B cell (primary cell): Measurements from ENCODE around the gene SOD3. TPM values are rescaled to one million over a fixed set of nuclear protein-coding genes. Genes with fewer than 3 reads are reported as not detected.

Experiments used
- ATAC-seq: fragments of 200-7000 bp; cut with Tn5 transposase; one replicate; pipeline ENCODE4 v1.10.0; 2021; ENCODE audit warnings: low read depth, mild to moderate bottlenecking, moderate number of reproducible peaks, moderate library complexity
- CTCF ChIA-PET: fragments of 350-600 bp; sonication (Branson Sonifier 250); formaldehyde crosslinking; loops from one replicate; lab custom pipeline; 2021; ENCODE audit warnings: antibody characterized with exemption, inconsistent platforms; lab: Charles Lee
- POLR2A ChIA-PET: fragments of 350-600 bp; sonication (Branson Sonifier 250); formaldehyde crosslinking; loops from one replicate; lab custom pipeline; 2021; ENCODE audit warnings: antibody characterized with exemption; lab: Charles Lee
- DNase-seq: peaks from one replicate; pipeline ENCODE4 v3.0.0; 2013
- H2AFZ ChIP-seq: 2 replicates; pipeline ENCODE4 v1.6.1; 2012; ENCODE audit warnings: mild to moderate bottlenecking, low read depth, low read length; ENCODE audit not compliant: insufficient read depth, poor library complexity, severe bottlenecking
- H3K27ac ChIP-seq, 2 donors: 1 replicate in 1 of 2; 2 replicates in 1 of 2; pipeline ENCODE4 v1.5.1; 2012 to 2013; ENCODE audit warnings: low read length in 2 of 2, mild to moderate bottlenecking in 2 of 2, moderate library complexity in 1 of 2
- H3K27me3 ChIP-seq, 4 experiments: fragments of 200-600 bp in 1 of 4; sonication (generic) in 1 of 4; replicated peaks in 1 of 4; 1 replicate in 2 of 4; 2 replicates in 2 of 4; pipeline versions ENCODE4 v1.6.1 to v1.7.0; 2013 to 2016; ENCODE audit warnings: low read length in 3 of 4, mild to moderate bottlenecking in 2 of 4, mixed read lengths in 1 of 4, moderate library complexity in 1 of 4; ENCODE audit not compliant: insufficient read depth in 4 of 4, control insufficient read depth in 3 of 4; ENCODE audit errors: control extremely low read depth in 1 of 4
- H3K36me3 ChIP-seq, 2 experiments: replicated peaks in 1 of 2; 1 replicate in 1 of 2; 2 replicates in 1 of 2; pipeline versions ENCODE4 v1.6.1 to v1.7.1; 2013; ENCODE audit warnings: low read length in 1 of 2; ENCODE audit not compliant: insufficient read depth in 2 of 2, control insufficient read depth in 1 of 2; ENCODE audit errors: control extremely low read depth in 1 of 2, extremely low read depth in 1 of 2
- H3K4me1 ChIP-seq, 2 donors: fragments of 200-600 bp in 1 of 2; sonication (generic) in 1 of 2; 1 replicate in 1 of 2; 2 replicates in 1 of 2; pipeline versions ENCODE4 v1.5.1 to v1.6.1; 2013 to 2017; ENCODE audit warnings: low read length in 2 of 2; ENCODE audit not compliant: control insufficient read depth in 2 of 2, insufficient read depth in 2 of 2
- H3K4me2 ChIP-seq: replicated peaks from 2 replicates; pipeline ENCODE3; 2012; ENCODE audit warnings: mild to moderate bottlenecking, low read depth, low read length; ENCODE audit not compliant: poor library complexity, severe bottlenecking
- H3K4me3 ChIP-seq, 5 experiments: fragments of 200-600 bp in 1 of 5; sonication (generic) in 1 of 5; 1 replicate in 3 of 5; 2 replicates in 2 of 5; pipeline versions ENCODE4 v1.5.1 to v1.7.0; 2011 to 2016; ENCODE audit warnings: low read length in 4 of 5, mild to moderate bottlenecking in 4 of 5, low read depth in 2 of 5, control low read depth in 1 of 5, moderate library complexity in 1 of 5; ENCODE audit not compliant: insufficient read depth in 1 of 5; ENCODE audit errors: control extremely low read depth in 1 of 5, extremely low read depth in 1 of 5
- H3K79me2 ChIP-seq: fragments of 200-600 bp; sonication (generic); one replicate; pipeline ENCODE4 v1.6.0; 2016; ENCODE audit warnings: low read length; ENCODE audit not compliant: control insufficient read depth, insufficient read depth
- H3K9ac ChIP-seq: fragments of 200-600 bp; sonication (generic); 2 replicates; pipeline ENCODE4 v1.6.1; 2017; ENCODE audit warnings: mild to moderate bottlenecking, low read length, moderate library complexity
- H3K9me3 ChIP-seq, 3 donors: one replicate each; pipeline versions ENCODE4 v1.6.1 to v1.7.1; 2013; ENCODE audit warnings: low read length in 2 of 3; ENCODE audit not compliant: control insufficient read depth in 2 of 3, insufficient read depth in 1 of 3; ENCODE audit errors: control extremely low read depth in 1 of 3
- H4K20me1 ChIP-seq: 2 replicates; pipeline ENCODE4 v1.6.0; 2012; ENCODE audit warnings: mild to moderate bottlenecking, low read length; ENCODE audit not compliant: insufficient read depth, control insufficient read depth, poor library complexity, severe bottlenecking
- H3K27ac Mint-ChIP-seq: one replicate; pipeline ENCODE4 v1.8.0; 2021; ENCODE audit warnings: mixed read lengths
- H3K27me3 Mint-ChIP-seq: one replicate; pipeline ENCODE4 v1.8.0; 2021; ENCODE audit warnings: mixed read lengths
- H3K4me1 Mint-ChIP-seq: one replicate; pipeline ENCODE4 v1.8.0; 2021; ENCODE audit warnings: mixed read lengths
- H3K4me3 Mint-ChIP-seq: one replicate; pipeline ENCODE4 v1.8.0; 2021; ENCODE audit warnings: mixed read lengths
- H3K9me3 Mint-ChIP-seq: one replicate; pipeline ENCODE4 v1.8.0; 2022; ENCODE audit warnings: mixed read lengths; ENCODE audit not compliant: insufficient read depth
- EZH2 ChIP-seq: IDR thresholded peaks from 2 replicates; pipeline ENCODE4 v1.6.1; 2012; ENCODE audit warnings: borderline replicate concordance, low read depth, mild to moderate bottlenecking, moderate library complexity, low read length; ENCODE audit not compliant: insufficient read depth, poor library complexity, severe bottlenecking
- WGBS: methylation state at CpG from one replicate; pipeline ENCODE4 v1.1.5; 2013; ENCODE audit warnings: missing lambda C conversion rate; ENCODE audit not compliant: insufficient coverage; 5-methylcytosine and 5-hydroxymethylcytosine counted together
- intact Hi-C: fragments of 100-400 bp; cut with micrococcal nuclease; formaldehyde crosslinking; loops from one replicate; pipeline ENCODE4 v1.10.0; 2022
- polyA plus RNA-seq: library from polyadenylated mRNA; depleted of rRNA; stranded (reverse); fragments of >200 nt; gene quantifications from 2 replicates; pipeline ENCODE4 v1.2.3, GENCODE V29; 2012
- total RNA-seq, 2 donors: library from RNA; stranded (reverse); fragments of 120-200 nt in 1 of 2; gene quantifications; 1 replicate in 1 of 2; 2 replicates in 1 of 2; pipeline versions ENCODE4 v1.2.3 to v1.2.4, GENCODE V29; 2013 to 2022
- TF ChIP-seq, protein P1 (sequence below): fragments of 200-600 bp; IDR thresholded peaks from one replicate; pipeline ENCODE4 v1.8.0; 2022; ENCODE audit warnings: antibody characterized with exemption, mild to moderate bottlenecking

Gene SOD3
- total and polyA plus RNA-seq, 2 donors (not counting 1 experiment from before 2014, with no cell fraction given), result not detected

DNA sequence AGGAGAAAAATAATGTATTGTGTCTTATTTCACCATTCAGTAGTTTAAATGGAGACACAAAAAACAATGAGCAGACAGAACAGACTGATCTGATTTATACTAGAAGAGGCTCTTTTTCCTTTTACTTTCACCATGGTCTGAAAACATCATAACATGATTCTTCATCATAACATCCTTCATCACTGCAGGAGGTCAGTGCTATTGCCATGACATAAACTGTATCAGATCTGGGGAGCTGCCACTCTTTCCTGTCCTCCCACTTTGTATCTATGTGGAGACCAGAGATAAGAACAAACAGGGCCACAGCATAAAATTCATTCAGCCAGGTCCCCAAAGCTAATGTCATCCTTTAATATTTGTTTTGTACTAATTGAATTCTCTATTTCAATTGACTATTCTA is 25.2 kb downstream of the SOD3 start:
- H3K27ac ChIP-seq, result no peak overlapping the region

DNA sequence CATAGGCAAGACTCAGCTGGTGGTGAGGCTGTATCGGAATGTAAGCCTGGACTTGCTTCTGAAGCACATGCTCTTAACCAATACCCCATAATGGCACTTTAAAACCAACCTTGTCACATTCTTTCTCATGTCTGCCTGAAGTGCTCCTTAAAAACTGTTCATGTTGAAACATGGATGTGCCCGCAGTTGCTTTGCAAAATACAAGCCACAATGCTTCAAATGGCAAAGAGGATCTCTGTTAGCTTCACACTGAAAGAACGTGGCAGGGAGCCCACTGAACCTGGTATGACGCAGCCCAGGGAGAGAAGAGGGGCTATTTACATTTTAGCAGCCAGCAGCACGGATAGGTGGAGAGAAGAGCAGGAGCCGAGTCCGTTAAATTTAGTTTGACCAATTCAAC is 29.3 kb downstream of the SOD3 start:
- Histone ChIP-seq H3K9me3 (no peaks in the 10 kb centered on the region), H3K27ac (no peak overlapping the region), H3K36me3 (no peaks in the 10 kb centered on the region), H3K4me3 (no peak overlapping the region), H3K9ac (no peak overlapping the region), H3K27me3 (no peaks in the 10 kb centered on the region), H3K79me2 (no peaks in the 10 kb centered on the region), H4K20me1 (no peaks in the 10 kb centered on the region), H3K4me2 (no peak overlapping the region), H2AFZ (no peak overlapping the region), H3K4me1 (no peaks in the 10 kb centered on the region)
- ATAC-seq, result no peak
- Mint-ChIP-seq H3K27me3 (peaks cover 5% of the 10 kb centered on the region), H3K4me1 (no peaks in the 10 kb centered on the region), H3K4me3 (no peak overlapping the region), H3K27ac (no peak overlapping the region), H3K9me3 (no peaks in the 10 kb centered on the region)
- DNase-seq, result no peak
- POLR2A ChIA-PET, result no interaction called here
- intact Hi-C loops, result no loop called here
- TF ChIP-seq, protein P1, sequence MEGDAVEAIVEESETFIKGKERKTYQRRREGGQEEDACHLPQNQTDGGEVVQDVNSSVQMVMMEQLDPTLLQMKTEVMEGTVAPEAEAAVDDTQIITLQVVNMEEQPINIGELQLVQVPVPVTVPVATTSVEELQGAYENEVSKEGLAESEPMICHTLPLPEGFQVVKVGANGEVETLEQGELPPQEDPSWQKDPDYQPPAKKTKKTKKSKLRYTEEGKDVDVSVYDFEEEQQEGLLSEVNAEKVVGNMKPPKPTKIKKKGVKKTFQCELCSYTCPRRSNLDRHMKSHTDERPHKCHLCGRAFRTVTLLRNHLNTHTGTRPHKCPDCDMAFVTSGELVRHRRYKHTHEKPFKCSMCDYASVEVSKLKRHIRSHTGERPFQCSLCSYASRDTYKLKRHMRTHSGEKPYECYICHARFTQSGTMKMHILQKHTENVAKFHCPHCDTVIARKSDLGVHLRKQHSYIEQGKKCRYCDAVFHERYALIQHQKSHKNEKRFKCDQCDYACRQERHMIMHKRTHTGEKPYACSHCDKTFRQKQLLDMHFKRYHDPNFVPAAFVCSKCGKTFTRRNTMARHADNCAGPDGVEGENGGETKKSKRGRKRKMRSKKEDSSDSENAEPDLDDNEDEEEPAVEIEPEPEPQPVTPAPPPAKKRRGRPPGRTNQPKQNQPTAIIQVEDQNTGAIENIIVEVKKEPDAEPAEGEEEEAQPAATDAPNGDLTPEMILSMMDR, result no peak
- no peak for TF ChIP-seq EZH2
- CTCF ChIA-PET, result interaction anchor here (1.2 kb wide), 1 partner anchor 8 kb away, joined by 4 read pairs; no protein-coding TSS in a partner anchor
- 100% methylated on average over 1 of the region's 7 CpGs for WGBS

More for the DNA sequence above, 25.2 kb downstream of the SOD3 start:
- Mint-ChIP-seq H3K27ac (no peak overlapping the region), H3K9me3 (no peaks in the 10 kb centered on the region), H3K4me1 (no peaks in the 10 kb centered on the region), H3K4me3 (no peak overlapping the region), H3K27me3 (no peaks in the 10 kb centered on the region)
- Histone ChIP-seq H3K4me1 (no peaks in the 10 kb centered on the region), H3K4me2 (no peak overlapping the region), H4K20me1 (no peaks in the 10 kb centered on the region), H3K27me3 (no peaks in the 10 kb centered on the region), H3K4me3 (no peak overlapping the region), H3K9ac (no peak overlapping the region), H3K9me3 (peaks cover 0 to 5% (median 0%) of the 10 kb centered on the region in 3 donors), H3K36me3 (no peaks in the 10 kb centered on the region), H2AFZ (no peak overlapping the region), H3K79me2 (no peaks in the 10 kb centered on the region)
- CTCF ChIA-PET, result no interaction called here
- TF ChIP-seq, protein P1, result no peak
- TF ChIP-seq EZH2, result no peak
- DNase-seq (no peak), ATAC-seq (no peak)
- POLR2A ChIA-PET, result no interaction called here
- intact Hi-C loops, result no loop called here
